Occipital lobe (tissue), 2 donors: ENCODE data around the gene IQCE. TPM values are rescaled to one million over a fixed set of nuclear protein-coding genes. Genes with fewer than 3 reads are reported as not detected.
A peak's percentile ranks its signal among the peaks of the same experiment; 100 is the strongest.

Source experiments
- DNase-seq: peaks from one replicate; lab custom pipeline; 2025; lab: John Stamatoyannopoulos, UW
- total RNA-seq: library from RNA; depleted of rRNA; stranded (reverse); fragments of >200 nt; gene quantifications from one replicate; pipeline ENCODE4 v1.2.3, GENCODE V29; 2014

IQCE gene, protein sequence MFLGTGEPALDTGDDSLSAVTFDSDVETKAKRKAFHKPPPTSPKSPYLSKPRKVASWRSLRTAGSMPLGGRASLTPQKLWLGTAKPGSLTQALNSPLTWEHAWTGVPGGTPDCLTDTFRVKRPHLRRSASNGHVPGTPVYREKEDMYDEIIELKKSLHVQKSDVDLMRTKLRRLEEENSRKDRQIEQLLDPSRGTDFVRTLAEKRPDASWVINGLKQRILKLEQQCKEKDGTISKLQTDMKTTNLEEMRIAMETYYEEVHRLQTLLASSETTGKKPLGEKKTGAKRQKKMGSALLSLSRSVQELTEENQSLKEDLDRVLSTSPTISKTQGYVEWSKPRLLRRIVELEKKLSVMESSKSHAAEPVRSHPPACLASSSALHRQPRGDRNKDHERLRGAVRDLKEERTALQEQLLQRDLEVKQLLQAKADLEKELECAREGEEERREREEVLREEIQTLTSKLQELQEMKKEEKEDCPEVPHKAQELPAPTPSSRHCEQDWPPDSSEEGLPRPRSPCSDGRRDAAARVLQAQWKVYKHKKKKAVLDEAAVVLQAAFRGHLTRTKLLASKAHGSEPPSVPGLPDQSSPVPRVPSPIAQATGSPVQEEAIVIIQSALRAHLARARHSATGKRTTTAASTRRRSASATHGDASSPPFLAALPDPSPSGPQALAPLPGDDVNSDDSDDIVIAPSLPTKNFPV
- total RNA-seq: 22.3 TPM

DNA sequence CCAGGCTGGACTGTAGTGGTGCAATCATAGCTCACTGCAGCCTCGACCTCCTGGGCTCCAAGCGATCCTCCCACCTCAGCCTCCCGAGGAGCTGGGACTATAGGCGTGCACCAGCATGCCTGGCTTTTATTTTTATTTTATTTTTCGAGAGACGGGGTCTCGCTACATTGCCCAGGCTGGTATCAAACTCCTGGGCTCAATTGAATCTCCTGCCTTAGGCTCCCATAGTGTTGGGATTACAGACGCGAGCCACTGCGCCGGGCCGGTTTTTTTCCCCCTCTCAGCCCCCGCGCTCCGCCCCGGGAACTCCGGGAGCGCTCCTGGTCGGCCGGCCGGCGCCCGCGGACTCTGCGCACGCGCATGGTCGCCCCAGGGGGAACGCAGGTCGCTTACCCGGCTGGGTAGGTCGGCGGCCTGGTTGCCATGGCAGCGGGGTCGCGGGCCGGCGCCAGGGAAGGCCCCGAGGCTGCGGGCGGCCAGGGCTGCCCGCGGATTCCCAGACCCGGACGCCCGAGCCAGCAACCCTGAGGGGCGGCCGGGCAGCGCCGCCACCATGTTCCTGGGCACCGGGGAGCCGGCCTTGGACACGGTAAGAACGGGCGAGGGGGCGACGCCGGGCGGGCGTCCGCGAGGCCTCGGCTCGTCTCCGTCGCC lies at the start of gene IQCE:
Gene IQCE (plus strand): TSS at position 351 of the 654 bp plus-strand sequence. CDS start 203 bp downstream, at position 554.
- DNase-seq: peak; percentile 84

DNA sequence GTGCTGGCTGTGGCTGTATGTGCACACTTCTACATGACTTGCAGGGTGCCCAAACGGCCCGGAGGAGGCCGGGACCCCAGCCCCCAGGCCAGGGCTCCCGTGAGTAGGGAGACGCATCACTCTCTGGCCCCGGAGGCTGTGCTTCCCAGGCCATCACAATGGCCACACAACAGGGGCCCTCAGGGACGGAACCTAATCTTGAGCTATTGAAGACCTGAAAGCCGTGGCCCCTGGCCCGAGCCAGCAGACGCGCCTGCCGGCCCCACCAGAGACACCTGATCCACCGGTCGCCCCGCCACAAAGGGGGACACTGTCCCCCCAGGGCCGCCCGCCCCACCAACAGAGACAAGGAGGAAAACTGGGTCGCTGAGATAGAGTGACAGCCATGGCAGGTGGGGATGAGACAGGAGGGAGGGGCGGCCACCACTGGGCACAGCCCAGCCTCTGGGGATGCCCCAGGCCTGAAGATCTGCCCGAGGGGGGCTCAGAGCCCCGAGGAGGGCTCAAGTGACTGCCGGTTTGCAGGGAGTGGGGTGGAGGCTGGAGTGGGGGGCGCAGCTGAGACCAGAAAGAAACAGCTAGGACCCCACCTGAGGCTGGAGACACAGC lies 49.4 kb upstream of the IQCE start:
- no peak for DNase-seq

DNA sequence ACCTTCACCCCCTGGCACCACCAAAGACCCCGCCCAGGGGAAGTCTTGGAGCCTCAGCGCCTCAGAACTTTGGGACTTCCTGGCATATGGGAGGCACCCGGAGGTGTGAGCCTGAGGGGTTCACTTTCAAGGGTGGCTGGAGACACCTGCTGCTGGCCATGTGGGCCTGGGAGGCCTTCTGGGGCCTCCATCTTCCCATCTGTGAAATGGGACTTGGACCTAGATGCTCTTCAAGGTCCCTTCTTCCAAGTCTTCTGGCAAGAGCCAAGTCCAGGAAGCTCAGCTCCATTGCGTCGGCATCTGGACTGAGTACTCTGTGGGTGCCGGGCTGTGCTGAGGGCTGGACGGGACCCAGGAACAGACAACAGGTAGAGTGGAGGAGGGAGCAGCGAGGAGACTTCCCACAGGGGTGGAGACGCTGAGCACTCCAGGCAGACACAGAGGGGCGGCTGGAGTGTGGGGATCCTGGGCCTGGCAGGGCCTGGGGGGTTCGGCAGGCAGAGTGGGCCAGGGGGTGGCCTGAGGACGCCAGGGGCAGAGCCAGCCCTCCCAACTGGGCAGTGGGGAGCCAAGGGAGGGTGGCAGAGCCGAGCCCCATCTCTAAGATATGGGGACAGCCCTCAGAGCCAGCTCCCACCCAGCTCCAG lies 48.5 kb upstream of the IQCE start:
- no peak for DNase-seq

DNA sequence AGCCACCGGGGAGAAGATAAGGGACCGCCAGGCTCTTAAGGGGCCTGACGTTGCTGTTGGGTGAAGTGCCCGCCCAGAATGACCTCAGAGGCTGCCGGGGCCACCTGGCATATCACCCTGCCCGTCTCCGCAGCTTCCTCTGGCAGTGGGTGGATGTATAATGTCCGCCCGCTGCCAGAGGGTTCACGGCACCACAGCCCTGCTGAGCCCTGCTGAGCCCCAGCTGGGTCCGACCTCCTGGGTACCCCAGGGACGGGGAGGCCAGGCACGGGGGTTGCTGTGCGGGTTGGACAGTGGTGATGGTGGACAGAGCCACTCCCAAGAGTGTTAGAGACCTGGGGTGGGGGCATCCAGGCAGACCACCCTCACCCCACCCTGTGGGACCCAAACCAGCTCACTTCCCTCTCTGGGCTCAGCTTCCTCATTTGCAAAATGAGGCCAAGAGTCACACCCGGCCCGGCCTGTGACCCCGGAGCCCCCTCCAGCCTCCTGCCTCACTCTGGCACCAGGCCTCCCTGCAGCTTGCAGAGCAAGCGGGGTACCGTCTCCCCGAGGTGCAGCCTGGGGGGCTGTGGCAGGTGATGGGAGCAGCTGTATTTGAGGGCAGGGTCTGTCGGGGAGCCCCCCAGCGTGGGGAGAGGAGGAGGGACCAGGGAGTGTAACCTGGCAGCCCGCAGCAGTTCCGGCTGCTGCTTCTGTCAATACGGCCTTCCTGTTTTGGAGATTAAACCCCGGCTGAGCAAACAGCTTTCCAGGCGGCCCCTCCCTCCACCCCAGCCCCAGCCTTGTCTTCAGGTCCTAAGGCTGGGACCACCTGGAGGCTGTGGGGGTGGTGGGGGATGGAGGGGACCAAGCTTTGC lies 47.6 kb upstream of the IQCE start:
- no peak for DNase-seq

DNA sequence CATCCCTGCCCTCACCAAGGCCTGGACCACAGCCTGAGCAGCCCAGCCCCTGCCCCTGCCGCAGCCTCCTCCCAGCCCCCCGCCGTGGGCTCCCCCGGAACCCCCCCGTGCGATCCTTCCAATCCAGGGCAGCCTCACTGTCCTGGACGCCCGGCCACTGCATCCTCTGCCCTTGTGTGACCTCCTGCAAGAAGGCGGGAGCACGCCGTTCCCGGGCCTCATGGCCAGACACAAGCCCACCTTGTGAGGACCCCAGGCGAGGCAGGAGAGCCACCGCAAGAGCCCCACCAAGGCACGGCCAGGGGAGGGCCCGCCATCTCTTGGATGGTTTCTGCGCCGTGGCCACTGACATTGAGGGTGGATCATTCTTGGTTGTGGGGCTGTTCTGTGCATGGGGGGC lies 47.0 kb upstream of the IQCE start:
- no peak for DNase-seq

DNA sequence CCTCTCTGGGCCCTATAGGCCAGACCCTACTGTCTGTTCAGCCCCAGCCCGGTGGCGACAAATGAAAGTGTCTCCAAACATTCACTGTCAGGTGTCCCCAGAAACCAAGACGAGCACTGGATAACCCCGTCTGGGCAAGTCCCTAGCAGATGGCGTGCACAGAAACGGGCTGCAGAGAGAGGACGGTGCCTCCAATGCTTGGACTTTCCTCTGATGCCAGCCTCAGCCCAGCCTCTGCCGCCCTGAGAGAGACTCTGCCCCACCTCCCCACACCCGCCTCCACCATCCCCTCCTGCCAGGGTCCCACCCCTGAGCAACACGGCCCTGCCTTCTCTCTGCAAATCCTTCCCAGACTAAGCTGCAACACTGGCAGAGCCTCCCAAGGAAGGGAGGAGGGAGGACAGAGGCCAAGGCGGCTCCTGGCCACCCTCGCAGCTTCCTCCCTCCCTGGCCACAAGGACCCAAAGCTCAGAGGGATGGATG lies 46.6 kb upstream of the IQCE start:
- no peak for DNase-seq

DNA sequence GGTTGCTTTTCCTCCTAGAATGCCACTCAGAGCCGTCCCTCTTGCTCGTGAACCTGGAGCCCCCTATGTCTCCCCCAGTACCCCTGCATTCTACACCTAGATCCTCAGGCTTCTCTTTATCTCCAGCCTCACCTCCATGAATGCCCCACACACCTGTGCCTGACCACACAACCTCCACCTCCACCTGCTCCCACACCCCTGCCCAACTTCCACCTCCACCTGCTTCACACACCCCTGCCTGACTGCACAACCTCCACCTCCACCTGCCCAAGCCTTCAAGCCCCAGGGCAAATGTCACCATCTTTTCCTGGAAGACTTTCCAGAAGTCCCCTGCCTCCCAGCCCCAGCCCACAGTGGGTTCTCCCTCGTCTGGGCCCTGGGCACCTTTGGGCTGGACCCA lies 46.1 kb upstream of the IQCE start:
- DNase-seq: no peak

DNA sequence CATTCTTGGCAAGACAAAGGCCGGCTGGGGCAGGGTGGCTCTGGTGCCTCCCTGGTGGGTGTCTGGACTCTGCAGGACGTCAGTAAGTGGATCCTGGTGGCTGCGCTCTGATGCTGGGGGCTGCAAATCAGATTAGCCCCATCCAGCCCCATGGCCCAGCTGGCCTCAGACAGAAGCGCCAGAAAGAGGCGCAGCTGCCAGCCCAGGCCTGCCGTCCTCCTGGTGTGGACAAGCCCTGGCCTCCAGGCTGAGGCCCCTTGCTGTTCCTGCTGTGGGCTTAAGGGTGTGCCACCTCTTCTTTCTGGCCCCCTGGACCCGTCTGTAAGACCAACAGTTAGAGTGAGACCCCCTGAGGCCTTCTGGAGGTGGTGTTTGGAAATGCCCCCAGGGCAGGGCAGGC lies 45.1 kb upstream of the IQCE start:
- no peak for DNase-seq

DNA sequence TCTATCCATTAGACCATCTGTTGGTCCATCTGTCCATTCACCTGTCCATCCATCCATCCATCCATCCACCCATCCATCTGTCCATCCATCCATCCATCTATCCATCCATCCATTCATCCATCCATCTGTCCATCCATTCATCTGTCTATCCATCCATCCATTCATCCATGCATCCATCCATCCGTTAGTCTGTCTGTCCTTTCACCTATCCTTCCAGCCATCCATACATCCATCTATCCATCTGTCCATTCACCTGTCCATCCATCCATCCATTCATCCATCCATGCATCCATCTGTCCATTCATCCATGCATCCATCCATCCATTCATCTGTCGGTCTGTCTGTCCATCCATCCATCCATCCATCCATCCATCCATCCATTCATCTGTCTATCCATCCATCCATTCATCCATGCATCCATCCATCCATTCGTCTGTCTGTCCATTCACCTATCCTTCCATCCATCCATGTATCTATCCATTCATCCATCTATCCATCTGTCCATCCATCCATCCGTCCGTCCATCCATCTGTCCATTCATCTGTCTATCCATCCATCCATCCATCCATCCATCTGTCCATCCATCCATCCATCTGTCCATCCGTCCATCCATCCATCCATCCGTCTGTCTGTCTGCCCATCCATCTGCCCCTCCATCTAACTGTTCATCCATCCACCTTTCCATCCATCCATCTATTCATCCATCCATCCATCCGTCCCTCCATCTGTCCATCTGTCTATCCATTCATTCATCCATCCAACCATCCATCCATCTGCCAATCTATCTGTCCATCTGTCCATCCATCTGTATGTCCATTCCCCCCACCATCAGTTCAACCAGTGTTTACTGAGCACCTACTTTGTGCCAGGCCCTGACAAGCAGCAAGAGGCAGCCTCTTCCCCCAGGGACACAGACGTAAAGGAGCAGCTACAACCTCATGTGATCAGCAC lies 44.0 kb upstream of the IQCE start:
- DNase-seq: no peak

DNA sequence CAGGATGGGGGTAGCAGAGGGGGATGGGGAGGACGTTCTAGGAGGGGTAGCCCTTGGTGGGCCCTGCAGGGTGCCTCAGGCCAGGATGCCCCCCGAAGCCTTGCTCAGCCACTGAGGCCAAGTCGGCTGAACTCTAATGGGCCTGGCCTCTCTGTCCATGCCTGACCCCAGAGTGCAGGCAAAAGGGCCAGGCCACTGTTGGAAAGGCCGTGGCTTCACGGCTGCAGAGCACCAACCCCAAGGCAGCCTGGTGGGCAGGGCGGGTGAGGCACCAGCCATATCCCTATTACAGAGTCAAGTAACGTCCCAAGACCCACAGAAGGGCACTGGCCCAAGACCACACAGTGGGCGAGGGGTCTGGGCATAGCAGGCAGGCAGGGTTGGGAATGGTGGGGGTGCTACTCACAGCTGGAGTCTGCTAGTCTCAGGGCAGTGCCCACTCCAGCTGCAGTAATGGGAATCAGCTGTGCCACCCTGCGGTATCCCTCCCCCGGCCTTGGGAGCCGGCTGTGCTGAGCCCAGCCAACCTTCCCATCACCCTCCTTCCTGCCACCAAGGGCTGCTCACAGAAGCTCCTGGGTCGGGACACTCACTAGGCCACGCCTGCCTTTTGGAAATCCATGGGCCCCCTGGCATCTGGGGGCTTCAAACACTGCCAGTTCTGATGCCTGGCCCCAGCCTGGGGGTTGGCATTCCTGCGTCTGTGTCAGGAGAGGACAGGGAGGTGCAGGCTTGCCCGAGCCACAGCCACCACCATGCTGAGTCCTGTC lies 43.2 kb upstream of the IQCE start:
- no peak for DNase-seq

DNA sequence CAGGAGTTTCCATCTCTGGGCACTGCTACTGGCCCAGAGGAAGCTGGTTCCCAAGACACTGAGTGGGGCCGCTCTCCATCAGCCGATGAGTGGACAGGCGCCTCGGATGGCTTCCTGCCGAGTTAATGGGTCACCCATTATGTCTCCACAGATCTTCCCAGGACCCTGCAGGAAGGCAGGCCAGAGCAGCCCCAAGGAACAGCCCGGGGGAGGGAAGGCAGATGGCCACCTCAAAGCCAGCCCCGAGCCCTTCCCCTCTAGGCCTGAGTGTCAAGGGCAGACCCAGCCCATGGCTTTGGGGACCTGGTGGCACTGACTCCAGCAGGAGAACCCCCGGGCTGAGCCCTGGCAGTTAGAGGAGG lies 42.6 kb upstream of the IQCE start:
- no peak for DNase-seq

DNA sequence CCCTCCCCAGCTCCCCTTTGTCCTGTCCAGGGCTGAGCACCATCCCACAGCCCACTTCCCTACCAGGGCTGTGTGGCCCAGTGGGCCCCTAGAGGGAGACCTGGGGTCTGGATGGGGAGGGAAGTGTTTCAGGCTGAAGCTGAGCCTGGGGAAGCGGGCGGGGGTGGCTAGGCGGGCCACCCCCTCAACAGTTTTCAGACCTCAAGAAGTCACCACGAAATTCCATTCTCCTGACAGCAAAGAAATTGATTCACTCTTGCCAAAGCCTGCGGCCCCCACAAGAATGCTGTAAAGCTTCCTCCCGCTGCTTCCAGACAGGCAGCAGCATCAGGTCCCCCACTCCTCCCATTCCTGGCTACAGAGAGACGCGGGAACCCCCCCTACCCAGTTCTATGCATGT lies 41.8 kb upstream of the IQCE start:
- no peak for DNase-seq

DNA sequence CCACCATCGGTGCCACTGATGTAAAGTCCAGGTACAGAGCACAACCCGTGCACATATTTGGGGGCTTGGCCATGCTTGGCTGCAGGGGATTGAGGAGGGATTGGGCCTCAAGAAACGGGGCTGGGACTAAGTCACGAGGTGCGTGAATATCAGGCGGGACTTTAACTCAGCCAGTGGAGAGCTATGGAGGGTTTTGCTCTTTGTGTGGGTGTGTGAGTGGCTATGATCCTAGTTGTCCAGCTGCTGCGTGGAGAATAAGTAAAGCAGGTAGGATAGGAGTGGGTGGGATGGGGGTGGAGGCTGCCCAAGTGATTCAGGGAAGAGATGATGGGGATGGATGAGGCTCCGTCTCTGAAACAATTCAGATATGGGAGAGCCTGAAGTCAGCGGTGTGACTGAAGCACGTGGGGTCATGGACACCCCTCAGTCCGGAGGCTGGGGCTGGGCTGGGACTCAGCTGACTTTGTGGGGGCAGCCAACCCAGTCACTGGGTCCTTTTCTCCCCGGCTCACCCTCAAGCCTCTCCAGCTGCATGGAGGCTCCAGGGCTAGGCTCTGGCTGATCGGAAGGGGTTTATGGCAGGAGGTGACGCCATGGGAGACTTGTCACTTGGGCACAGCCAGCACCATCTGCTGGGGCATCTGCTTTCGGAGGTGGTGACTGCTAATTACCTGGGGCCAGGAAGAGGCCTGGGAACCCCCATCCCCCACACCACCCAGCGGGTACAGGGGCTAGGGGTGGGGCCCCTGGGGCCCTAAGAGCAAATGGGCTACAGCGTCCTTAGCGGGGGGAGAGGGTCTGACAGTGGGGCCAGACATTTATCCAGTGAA lies 40.9 kb upstream of the IQCE start:
- no peak for DNase-seq

DNA sequence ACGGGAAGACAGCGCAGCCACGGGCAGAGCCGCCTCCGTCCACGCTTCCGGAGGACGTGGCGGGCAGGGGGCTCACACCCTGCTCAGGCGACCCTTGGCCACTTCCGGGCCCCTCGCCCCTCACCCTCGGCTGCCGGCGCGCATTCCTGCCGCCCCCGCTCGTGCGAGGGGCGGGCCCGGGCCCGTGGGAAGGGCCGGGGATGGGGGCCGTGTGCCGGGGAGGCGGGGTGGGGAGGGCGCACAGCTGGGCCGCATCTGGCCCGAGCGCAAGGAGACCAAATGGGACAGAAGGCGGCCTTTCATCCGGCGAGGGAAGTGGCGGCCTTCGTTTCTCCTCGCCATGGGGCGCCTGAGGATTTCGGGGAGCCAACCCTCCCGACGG lies 40.1 kb upstream of the IQCE start:
- no peak for DNase-seq

DNA sequence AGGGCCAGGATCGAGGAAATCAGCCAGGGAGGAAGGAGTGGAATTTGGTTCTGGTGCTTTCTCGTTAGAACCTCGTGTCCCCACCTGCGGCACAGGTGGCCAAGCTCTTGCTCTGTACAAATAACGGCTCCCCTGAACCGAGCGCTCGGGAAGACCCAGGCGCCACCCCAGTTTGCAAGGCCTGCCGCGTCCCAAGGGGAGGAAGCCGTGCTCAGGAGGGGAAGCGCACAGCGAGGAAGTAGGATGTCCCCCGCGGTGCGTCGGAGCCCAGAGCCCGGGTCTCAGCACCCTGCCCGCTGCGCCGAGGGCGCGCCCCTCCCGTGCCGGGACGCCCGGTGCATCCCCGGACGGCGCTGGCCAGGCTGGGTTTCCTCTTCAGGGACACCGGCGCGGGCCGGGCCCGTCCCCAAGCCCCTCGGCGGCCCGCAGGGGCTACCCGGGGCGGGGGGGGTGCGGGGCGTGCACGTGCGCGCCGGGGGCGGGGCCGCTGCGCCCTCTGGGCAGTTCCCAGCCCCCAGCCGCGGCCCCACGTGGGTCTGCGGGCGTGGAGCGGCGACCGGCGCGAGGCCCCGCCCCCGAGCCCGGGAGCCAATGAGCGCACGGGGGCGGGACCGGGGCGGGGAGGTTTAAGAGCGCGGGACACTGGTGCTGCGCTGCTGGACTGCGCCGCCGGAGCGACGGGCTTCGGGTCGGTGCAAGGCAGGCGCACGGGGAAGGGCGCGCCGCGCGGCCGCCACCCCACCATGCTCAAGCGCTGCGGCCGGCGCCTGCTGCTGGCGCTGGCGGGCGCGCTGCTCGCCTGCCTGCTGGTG lies 39.5 kb upstream of the IQCE start, which contains the start of gene LFNG:
Gene LFNG (plus strand): TSS at position 656 of the 812 bp plus-strand sequence. CDS start 88 bp downstream, at position 744.
- DNase-seq: peak; percentile 85

DNA sequence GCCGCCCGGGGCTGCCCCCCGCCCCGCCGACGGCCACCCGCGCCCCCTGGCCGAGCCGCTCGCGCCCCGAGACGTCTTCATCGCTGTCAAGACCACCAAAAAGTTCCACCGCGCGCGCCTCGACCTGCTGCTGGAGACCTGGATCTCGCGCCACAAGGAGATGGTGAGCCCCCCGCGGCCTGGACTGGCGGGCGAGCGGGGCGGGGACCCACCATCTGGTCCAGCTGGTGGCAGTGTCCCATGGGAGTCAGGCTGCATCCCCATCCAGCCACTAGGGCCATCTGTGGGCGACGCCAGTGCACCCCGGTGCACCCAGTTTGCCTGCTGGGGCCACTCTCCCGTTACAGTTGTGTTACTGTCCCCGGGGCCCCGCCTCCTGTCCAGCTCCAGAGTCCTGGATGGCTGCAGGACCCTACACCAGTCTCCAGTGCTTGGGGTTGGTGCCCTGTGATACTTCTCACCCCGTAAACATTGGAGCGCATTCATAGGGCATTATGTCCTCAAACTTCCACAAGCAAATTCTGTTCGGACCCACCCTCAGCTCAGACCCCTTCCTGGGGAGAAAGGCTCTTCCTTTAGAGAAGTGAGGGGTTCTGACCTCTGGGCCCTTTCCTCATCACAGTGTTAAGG lies 38.5 kb upstream of the IQCE start:
- no peak for DNase-seq
